ENCODE measurements around the gene AOAH.
A peak's percentile ranks its signal among the peaks of the same experiment; 100 is the strongest.
"Not testable (repeated sequence)": the region's sequence is repeated elsewhere in the genome, so short reads cannot be mapped to it uniquely, and the experiment has no call there.

The AOAH gene

GRCh38 chr7:36535866-36536664 is 188.2 kb downstream of the AOAH start:
- no peak for DNase-seq

DNA sequence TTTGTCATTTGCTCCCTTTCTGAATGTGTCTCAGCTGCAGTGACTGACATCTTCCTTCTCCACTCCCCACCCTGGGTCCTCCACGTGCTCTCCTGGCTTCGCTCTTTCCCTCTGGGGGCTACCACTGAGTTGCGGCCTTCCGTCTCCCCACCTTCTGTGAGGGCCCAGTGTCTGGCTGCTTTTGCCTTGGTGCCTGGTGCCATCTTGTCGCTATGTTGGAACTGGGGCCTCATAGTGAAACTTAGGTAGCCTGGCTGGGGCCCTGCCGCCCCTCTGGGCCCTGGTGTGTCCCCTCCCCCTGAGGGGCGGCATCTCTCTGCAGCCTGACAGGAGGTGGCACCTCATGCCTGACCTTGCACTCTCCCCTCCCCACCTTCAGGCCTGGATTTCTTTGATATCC is 190.6 kb downstream of the AOAH start:
- DNase-seq = no peak

GRCh38 chr7:36532981-36533499 is 191.3 kb downstream of the AOAH start:
- no peak for DNase-seq

- no peak for DNase-seq
Observed at GRCh38 chr7:36531951-36532350, 192.3 kb downstream of the AOAH start.

- DNase-seq = no peak
Observed at GRCh38 chr7:36530456-36530855, 193.8 kb downstream of the AOAH start.

DNA sequence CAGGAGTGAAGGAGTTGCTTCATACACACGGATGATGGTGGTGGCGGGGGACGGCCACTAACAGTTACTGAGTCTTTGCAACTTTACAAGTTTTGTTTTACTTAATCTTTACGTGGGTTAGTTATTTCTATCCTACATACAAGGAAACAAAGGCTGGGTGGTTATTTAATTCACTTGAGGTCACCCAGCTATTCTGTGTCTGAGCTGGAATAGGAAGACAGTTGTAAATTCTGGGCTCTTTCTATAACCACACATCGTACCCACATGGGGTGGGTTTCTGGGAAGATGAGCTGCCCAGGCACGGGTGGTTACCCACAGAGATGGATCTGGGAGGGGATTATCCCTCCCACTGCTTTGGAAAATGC is 196.8 kb downstream of the AOAH start:
- DNase-seq = no peak

DNA sequence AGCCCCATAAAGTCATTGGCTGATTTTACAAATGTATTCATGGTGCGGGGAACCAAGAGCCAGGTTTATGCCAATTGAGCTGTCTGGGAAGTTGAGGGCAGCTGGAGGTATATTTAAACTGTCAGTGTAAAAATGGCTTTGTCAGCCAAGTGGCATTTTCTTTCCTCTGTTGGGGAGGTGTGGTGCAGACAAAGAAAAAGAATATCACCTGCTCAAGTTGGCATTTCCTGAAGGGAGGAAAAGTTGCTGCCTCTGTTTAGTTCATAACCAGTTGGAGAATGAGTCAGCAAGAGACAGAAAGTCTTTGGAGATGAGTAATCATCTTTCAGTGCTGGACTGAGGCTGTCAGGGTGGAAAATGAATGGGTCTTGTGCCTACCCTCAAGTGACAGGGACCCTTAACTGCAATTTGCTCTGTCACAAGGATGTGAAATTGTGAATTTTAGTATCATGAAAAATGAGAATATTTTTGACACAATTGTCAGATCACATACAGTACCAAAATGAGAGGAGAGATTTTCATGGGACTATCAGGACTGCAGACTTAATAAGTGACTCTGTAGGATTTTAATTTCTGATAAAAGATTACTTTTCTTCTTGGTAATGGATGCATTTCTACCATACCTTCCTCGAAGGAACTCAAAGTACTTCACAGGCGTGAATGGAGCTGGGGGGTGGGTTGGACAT is 197.3 kb downstream of the AOAH start:
- peak; percentile 18 for DNase-seq

- no peak for DNase-seq
Observed at GRCh38 chr7:36523371-36524101, 200.8 kb downstream of the AOAH start.

- no peak for DNase-seq
Observed at GRCh38 chr7:36522453-36523007, 201.8 kb downstream of the AOAH start.

DNA sequence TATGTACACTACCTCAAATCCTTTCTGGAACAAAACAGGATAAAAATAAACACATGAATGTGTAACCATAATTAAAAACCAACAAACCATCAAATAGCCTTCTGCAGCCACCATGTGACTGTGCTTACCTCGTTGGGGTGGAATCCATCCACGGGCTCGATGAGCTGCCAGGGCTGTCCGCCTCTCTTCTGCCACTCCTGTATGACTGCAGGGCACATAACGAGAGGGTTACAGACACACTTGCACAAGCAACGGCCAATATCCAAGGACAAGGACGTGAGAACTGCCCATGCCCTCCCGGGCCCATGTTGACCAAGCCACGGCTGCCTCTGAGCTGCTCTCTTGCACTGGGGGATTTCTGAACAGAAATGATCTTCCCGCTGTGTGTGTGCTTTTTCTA is 202.4 kb downstream of the AOAH start:
- no peak for DNase-seq

DNA sequence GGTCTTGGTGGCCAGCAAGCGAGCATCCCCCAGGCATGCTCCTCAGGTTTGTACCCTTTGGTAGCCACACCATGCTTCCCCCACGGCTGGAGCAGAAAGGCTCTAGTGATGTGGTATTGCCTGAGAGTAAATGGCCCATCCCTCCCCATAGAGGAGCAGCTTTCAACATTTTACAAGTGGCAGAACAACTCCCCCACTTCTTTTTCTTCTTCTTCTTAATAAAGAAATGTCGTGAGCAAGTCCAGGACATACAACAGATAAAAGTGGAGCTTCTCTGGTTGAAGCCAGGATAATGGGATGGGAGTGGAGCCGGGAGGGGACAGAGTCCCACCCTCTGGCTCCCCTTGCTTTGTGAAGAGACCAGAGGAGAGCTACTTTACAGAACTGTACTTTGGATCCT is 203.2 kb downstream of the AOAH start:
- DNase-seq = no peak

GRCh38 chr7:36515847-36516246 is 208.4 kb downstream of the AOAH start:
- DNase-seq = no peak

DNA sequence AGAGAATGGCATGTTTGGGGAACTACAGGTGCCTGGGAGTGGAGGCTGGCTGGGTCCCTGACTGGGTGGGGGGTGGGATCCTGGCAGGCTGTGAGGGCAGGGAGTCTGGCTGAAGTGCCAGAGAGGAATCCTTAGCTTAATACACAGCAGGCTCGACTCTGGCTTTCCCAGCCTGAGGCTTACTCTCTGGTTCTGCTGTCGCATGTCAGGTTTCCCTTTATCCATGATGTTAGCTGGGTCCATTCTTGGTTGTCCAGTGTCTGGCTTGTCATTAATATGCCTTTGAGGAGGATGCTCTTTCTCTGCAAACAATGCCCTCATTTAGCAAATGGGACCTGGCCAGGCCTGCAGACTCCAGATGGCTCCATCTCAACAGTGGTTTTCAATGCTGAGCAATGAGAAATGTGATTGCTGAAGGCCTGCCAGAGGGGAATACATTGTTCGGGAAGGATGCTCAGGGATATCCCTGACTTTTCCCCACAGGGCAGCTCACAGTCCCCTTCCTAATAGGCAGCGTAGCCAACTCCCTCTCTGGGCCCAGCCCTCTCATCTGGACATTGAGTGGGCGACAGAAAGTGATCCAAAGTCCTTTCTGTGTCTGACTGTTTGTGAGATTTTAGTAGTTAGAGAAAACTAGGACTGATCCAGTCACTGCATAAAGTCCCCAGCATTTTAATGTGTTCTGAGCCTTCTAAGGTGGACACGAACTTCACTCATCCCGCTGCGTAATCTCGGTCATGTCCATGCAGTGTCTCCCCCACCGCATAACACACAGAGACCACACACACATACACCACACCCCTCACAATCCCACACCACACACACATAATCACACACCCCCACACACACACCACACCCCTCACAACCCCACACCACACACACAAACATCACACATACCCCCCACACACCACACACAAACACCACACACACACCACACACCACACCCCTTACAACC is 209.7 kb downstream of the AOAH start:
- DNase-seq = no peak

DNA sequence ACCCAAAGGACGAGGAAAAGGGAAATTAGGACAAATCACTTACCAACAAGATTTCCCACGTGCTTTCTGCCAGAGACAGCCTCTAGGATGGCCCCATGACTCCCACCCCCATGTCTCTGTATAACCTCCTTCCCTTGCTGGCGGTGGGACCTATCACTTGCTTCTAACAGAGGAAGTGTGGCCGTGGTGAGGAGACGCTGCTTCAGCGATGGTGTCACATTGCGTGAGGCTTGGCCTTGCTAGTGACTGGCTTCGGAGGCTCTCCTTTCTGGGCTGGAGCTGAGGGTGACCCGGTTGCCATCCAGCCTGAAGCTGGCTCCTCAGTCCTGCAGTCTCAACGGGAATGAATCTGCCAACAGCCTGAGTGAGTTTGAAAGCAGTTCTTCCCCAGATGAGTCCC is 210.9 kb downstream of the AOAH start:
- no peak for DNase-seq

DNA sequence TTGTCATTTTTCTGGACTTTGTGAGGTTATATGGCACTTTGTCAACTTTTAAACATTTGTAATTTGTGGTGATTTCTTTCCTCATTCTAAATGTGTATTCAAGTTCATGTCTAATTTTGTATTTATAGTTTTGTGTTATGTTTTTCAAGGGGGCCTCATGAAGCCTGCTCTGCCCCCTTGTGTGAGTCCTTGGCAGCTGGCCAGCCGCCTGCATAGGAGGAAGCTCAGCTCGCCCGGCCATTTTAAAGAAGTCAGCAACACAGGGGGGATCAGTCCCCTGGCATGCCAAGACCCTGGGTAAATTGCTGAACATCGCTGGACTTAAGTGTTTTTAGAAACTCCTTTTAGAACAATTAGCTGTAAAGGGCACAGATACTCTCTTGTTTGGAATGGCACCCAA is 211.7 kb downstream of the AOAH start:
- DNase-seq = no peak

GRCh38 chr7:36509962-36510361 is 214.3 kb downstream of the AOAH start:
- no peak for DNase-seq

DNA sequence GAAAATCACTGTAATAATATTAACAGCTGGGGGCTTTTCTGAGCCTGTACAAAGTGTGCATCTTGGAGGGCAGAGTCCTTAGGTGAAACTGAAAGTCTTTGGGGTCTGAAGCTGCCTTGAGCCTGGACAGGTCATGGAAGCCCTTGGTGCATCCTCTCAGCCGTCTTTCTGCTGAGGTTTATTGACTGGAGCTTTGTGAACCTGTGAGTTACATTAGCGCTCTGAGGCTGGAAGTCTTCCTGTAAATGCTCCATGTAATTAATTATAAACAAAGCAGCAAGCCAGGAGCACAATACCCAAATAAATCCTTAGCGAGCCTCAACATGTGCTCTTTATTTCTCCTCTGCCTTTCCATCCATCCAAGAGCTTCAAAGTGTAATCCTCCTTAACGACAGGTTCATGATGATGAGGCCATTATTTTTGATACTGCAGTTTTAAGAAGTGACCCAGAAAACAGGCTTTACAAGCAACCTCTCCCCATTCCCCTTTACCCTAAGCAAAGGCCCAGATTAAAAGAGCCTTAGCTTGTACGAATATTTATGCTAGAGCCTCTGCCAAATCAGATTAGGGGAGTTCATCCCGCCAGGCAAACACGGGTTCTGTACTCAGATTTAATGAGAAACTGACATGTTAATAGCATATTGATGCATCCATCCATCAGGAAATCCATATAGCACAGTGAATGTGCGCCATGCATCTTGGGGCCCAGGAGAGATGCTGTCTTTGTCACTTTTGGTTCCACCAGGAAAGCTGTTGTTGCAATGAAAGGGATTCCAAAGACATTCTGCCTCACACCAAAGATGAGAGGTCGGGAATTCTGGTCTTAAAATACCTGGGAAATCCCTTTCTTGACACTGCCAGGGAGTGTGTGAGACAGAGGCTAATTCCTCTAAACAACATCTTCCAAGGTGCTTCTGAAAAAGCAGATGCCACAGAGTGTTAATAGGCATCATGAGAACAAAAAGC is 216.5 kb downstream of the AOAH start:
- no peak for DNase-seq

DNA sequence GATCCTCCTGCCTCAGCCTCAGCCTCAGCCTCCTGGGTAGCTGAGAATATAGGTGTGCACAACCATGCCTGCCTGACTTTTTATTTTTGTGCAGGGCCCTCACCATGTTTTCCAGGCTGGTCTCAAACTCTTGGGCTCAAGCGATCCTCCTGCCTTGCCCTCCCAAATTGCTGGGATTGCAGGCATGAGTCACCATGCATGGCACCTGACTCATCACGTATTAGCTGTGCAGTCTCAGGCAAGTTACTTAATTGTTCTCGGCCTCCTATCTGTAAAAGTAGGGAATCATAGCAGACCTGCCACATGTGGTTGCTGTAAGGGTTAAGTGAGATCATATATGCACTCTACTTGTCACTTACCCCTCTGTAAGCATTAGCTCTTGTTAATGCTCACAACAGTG is 217.5 kb downstream of the AOAH start:
- no peak for DNase-seq

DNA sequence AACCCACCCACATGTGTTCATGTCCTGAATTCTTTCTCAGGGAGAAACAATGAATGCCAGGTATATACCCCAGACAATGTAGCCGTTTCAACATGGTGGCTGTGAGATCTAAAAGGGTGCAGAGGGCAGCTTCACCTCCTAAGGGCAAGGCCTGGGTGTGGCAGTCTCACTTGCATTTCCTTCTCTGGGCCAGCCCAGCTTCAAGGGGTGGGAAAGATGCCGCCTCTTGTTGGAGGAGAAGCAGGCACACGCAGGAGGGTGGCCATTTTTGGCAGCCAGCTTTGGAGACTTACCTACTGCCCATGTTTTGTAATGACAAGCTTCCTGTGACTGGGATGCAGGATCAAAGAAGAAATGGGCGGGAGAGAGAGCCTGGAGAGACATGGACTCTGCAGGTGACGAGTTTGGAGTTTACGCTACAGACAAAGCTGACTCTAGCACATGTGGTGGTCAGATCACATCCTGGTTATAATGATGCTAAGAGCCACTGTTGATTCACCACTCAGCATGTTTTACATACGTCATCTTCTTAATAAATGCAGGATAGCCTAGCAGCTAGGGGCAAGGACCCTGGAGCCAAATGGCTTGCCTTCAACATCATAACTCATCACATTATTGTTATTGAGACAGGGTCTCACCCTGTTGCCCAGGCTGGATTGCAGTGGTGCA is 218.0 kb downstream of the AOAH start:
- DNase-seq = no peak

DNA sequence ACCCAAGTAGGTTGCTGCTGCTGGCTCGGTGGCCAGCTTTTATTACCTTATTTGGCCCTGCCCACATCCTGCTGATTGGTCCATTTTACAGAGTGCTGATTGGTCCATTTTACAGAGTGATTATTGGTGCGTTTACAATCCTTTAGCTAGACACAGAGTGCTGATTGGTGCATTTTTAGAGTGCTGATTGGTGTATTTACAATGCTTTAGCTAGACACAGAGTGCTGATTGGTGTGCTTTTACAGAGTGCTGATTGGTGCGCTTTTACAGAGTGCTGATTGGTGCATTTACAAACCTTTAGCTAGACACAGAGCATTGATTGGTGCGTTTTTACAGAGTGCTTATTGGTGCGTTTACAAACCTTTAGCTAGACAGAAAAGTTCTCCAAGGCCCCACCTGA is 219.7 kb downstream of the AOAH start:
- DNase-seq = not testable (repeated sequence)
